ENCODE data around the gene TMEM145. TPM values are rescaled to one million over a fixed set of nuclear protein-coding genes. Genes with fewer than 3 reads are reported as not detected.
"Not testable (repeated sequence)": the region's sequence is repeated elsewhere in the genome, so short reads cannot be mapped to it uniquely, and the experiment has no call there.

Gene TMEM145
- not detected for total RNA-seq (2013)
- not detected for polyA plus RNA-seq
- not detected in 2 replicates for polyA minus RNA-seq
- total RNA-seq: 0 to 3.4 (median 0.07) reads per million in 11 experiments

DNA sequence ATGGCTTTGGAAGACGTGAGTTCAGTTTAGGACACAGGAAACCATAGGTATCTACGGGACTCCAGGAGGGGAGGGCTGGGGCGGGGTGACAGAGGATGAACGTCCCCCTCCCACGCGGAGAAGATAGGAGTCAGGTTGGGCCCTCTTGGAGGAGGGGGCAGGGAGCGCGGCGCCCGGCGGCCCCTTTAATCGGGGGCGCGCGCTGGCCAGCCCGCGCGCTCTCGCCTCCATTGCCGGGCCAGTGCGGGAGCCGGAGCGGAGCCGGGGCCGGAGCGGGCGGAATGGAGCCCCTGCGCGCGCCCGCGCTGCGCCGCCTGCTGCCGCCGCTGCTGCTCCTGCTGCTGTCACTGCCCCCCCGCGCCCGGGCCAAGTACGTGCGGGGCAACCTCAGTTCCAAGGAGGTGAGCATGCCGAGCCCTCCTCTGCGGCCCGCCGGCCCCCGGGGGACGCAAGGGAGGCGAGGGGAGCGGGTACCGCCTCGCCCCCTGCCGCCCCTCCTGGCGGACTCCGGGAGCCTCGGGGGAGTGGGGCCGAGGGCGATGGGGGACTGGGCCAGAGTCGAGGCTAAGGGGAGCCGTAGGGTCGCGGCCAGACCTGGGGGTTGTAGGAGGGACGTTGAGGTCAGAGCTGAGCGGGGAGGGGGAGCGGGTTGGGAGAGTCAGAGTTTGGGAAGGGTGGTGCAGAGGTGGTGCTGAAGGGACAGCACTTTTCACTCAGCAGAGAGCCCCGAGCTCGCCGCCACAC is at the start of gene TMEM145:
Gene TMEM145 (plus strand): TSS at position 214 of the 744 bp plus-strand sequence. CDS start 68 bp downstream, at position 282.
- Mint-ChIP-seq H3K9me3 (peaks cover 0 to 7% (median 2%) of the 10 kb centered on the region in 7 donors), H3K4me3 (peak within 1 kb of the TSS; percentile 51 to 84), H3K36me3 (peaks cover 0 to 6% of the 10 kb centered on the region in 2 donors), H3K27ac (peak within 1 kb of the TSS in 1 of 7 donors; percentile 11), H3K4me1 (peaks cover 25% of the 10 kb centered on the region), H3K27me3 (ENCODE audit: low read depth in 3 of 3) (peaks cover 47 to 55% (median 49%) of the 10 kb centered on the region in 3 donors)
- intact Hi-C loops (cut with micrococcal nuclease): no loop called here
- H3K4me2 ChIP-seq (replicated peaks; ENCODE audit: extremely low read depth, low read length, poor library complexity, severe bottlenecking): peak within 1 kb of the TSS; percentile 65
- H3K27me3 ChIP-seq (ENCODE audit: control insufficient read depth in 2 of 2, insufficient read depth in 2 of 2, low read length in 2 of 2): peaks cover 16 to 41% of the 10 kb centered on the region in 2 donors
- H4K20me1 ChIP-seq (ENCODE audit: insufficient read depth, low read length): no peaks in the 10 kb centered on the region
- H3K36me3 ChIP-seq (replicated peaks in 1 of 2; ENCODE audit: control insufficient read depth in 1 of 2, insufficient read depth in 2 of 2, low read length in 2 of 2): no peaks in the 10 kb centered on the region
- H3K79me2 ChIP-seq (ENCODE audit: insufficient read depth, low read length): no peaks in the 10 kb centered on the region
- TF ChIP-seq CTCF (IDR thresholded peaks at IDR 0.05): no peak
- DNase-seq: peak in 1 of 3 donors; percentile 31
- no peak within 1 kb of the TSS for H2AFZ ChIP-seq (ENCODE audit: insufficient read depth, low read depth, low read length, poor library complexity, severe bottlenecking)
- H3K4me3 ChIP-seq (replicated peaks in 1 of 3; ENCODE audit: low read depth in 2 of 3, low read length in 3 of 3): peak within 1 kb of the TSS in 1 of 3 experiments; percentile 56
- under 1% methylated on average over 67 of the region's 67 CpGs for WGBS (ENCODE audit: insufficient coverage)
- H3K9ac ChIP-seq (ENCODE audit: insufficient read depth, low read length, poor library complexity, severe bottlenecking): no peak within 1 kb of the TSS
- peaks cover 0 to 9% of the 10 kb centered on the region in 2 donors for H3K9me3 ChIP-seq (replicated peaks in 1 of 2; ENCODE audit: control insufficient read depth in 1 of 2, insufficient read depth in 1 of 2, low read length in 2 of 2)
- no peak within 1 kb of the TSS for H3K27ac ChIP-seq (ENCODE audit: low read depth in 1 of 2, low read length in 2 of 2)
- H3K4me1 ChIP-seq (ENCODE audit: control insufficient read depth in 1 of 2, insufficient read depth in 2 of 2, low read length in 2 of 2): peaks cover 21 to 25% of the 10 kb centered on the region in 2 donors

DNA sequence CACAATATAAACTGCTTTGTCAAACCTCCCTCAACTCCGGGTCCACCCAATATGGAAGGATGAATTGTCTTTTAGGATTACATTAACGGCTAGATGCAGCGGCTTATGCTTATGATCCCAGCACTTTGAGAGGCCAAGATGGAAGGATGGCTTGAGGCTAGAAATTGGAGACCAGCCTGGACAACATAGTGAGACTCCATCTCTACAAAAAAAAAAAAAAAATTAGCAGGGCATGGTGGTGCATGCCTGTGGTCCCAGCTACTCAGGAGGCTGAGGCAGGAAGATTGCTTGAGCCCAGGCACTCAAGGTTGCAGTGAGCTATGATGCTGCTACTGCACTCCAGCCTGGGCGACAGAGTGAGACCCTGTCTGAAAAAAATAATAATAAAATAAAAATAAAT is 47.0 kb upstream of the TMEM145 start:
- H3K4me1 ChIP-seq (ENCODE audit: control insufficient read depth in 1 of 2, insufficient read depth in 2 of 2, low read length in 2 of 2): peaks cover 25 to 27% of the 10 kb centered on the region in 2 donors
- intact Hi-C loops (cut with micrococcal nuclease); H3K9me3 Mint-ChIP-seq; H3K27me3 ChIP-seq (ENCODE audit: control insufficient read depth in 2 of 2, insufficient read depth in 2 of 2, low read length in 2 of 2); DNase-seq; H2AFZ ChIP-seq (ENCODE audit: insufficient read depth, low read depth, low read length, poor library complexity, severe bottlenecking); H3K27ac ChIP-seq (ENCODE audit: low read depth in 1 of 2, low read length in 2 of 2); H3K4me3 Mint-ChIP-seq; H3K9me3 ChIP-seq (replicated peaks in 1 of 2; ENCODE audit: control insufficient read depth in 1 of 2, insufficient read depth in 1 of 2, low read length in 2 of 2); H3K4me3 ChIP-seq (replicated peaks in 1 of 3; ENCODE audit: low read depth in 2 of 3, low read length in 3 of 3); H3K36me3 ChIP-seq (replicated peaks in 1 of 2; ENCODE audit: control insufficient read depth in 1 of 2, insufficient read depth in 2 of 2, low read length in 2 of 2); H4K20me1 ChIP-seq (ENCODE audit: insufficient read depth, low read length); H3K4me2 ChIP-seq (replicated peaks; ENCODE audit: extremely low read depth, low read length, poor library complexity, severe bottlenecking); H3K9ac ChIP-seq (ENCODE audit: insufficient read depth, low read length, poor library complexity, severe bottlenecking); H3K27ac Mint-ChIP-seq; H3K36me3 Mint-ChIP-seq: not testable (repeated sequence)
- peaks cover 18% of the 10 kb centered on the region for H3K79me2 ChIP-seq (ENCODE audit: insufficient read depth, low read length)
- H3K27me3 Mint-ChIP-seq (ENCODE audit: low read depth in 3 of 3): peaks cover 4 to 11% (median 6%) of the 10 kb centered on the region in 3 donors
- no CpG with 5 or more reads among the region's 4 CpGs for WGBS (ENCODE audit: insufficient coverage)
- H3K4me1 Mint-ChIP-seq: peaks cover 23% of the 10 kb centered on the region

DNA sequence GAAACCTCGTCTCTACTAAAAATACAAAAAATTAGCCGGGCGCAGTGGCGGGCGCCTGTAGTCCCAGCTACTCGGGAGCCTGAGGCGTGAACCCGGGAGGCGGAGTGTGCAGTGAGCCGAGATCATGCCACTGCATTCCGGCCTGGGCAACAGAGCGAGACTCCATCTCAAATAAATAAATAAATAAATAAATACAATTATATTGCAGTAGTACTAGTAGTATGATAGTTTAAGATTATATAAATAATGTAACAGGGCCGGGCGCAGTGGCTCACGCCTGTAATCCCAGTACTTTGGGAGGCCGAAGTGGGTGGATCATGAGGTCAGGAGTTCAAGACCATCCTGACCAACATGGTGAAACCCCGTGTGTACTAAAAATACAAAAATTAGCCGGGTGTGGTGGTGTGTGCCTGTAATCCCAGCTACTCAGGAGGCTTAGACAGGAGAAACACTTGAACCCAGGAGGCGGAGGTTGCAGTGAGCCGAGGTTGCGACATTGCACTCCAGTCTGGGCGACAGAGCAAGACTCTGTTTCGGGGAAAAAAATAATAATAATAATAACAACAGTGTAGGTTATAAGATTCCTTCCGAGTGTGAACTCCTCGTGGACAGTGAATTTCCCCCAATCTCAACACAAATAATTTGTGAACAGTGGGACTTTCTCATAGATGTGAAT is 46.0 kb upstream of the TMEM145 start:
- H3K4me3 Mint-ChIP-seq; H3K36me3 ChIP-seq (replicated peaks in 1 of 2; ENCODE audit: control insufficient read depth in 1 of 2, insufficient read depth in 2 of 2, low read length in 2 of 2); H3K9me3 ChIP-seq (replicated peaks in 1 of 2; ENCODE audit: control insufficient read depth in 1 of 2, insufficient read depth in 1 of 2, low read length in 2 of 2); H3K9ac ChIP-seq (ENCODE audit: insufficient read depth, low read length, poor library complexity, severe bottlenecking); H3K27ac ChIP-seq (ENCODE audit: low read depth in 1 of 2, low read length in 2 of 2); DNase-seq; H3K27me3 ChIP-seq (ENCODE audit: control insufficient read depth in 2 of 2, insufficient read depth in 2 of 2, low read length in 2 of 2); H3K27me3 Mint-ChIP-seq (ENCODE audit: low read depth in 3 of 3); H4K20me1 ChIP-seq (ENCODE audit: insufficient read depth, low read length); H3K9me3 Mint-ChIP-seq; intact Hi-C loops (cut with micrococcal nuclease); H2AFZ ChIP-seq (ENCODE audit: insufficient read depth, low read depth, low read length, poor library complexity, severe bottlenecking); H3K36me3 Mint-ChIP-seq: not testable (repeated sequence)
- WGBS (ENCODE audit: insufficient coverage): 95% methylated on average over 6 of the region's 25 CpGs
- Mint-ChIP-seq H3K4me1 (peaks cover 29% of the 10 kb centered on the region), H3K27ac (peak overlapping the region in 1 of 7 donors; percentile 75)
- Histone ChIP-seq H3K79me2 (ENCODE audit: insufficient read depth, low read length) (peaks cover 28% of the 10 kb centered on the region), H3K4me2 (replicated peaks; ENCODE audit: extremely low read depth, low read length, poor library complexity, severe bottlenecking) (peak overlapping the region; percentile 92), H3K4me3 (replicated peaks in 1 of 3; ENCODE audit: low read depth in 2 of 3, low read length in 3 of 3) (peak overlapping the region in 1 of 3 experiments; percentile 84), H3K4me1 (ENCODE audit: control insufficient read depth in 1 of 2, insufficient read depth in 2 of 2, low read length in 2 of 2) (peaks cover 30 to 35% of the 10 kb centered on the region in 2 donors)
